Measurements from ENCODE around the gene ZYG11B.
"Not testable (repeated sequence)": the region's sequence is repeated elsewhere in the genome, so short reads cannot be mapped to it uniquely, and the experiment has no call there.

Gene ZYG11B

GRCh38 chr1:52746189-52746588, 19.9 kb downstream of the ZYG11B start:
- Histone ChIP-seq H3K9ac (ENCODE audit: low read depth, low read length) (no peak overlapping the region), H3K4me1 (ENCODE audit: control insufficient read depth, insufficient read depth, low read length) (peaks cover 6% of the 10 kb centered on the region), H3K4me3 (ENCODE audit: low read depth, low read length) (no peak overlapping the region), H3K9me3 (ENCODE audit: control insufficient read depth, insufficient read depth, low read length) (no peaks in the 10 kb centered on the region), H3K27me3 (ENCODE audit: control insufficient read depth, insufficient read depth, low read length) (no peaks in the 10 kb centered on the region), H3K36me3 (ENCODE audit: control insufficient read depth, insufficient read depth, low read length) (no peaks in the 10 kb centered on the region)

- Histone ChIP-seq H3K9ac (ENCODE audit: low read depth, low read length) (no peak overlapping the region), H3K27me3 (ENCODE audit: control insufficient read depth, insufficient read depth, low read length) (no peaks in the 10 kb centered on the region), H3K9me3 (ENCODE audit: control insufficient read depth, insufficient read depth, low read length) (no peaks in the 10 kb centered on the region), H3K36me3 (ENCODE audit: control insufficient read depth, insufficient read depth, low read length) (no peaks in the 10 kb centered on the region), H3K4me1 (ENCODE audit: control insufficient read depth, insufficient read depth, low read length) (peaks cover 6% of the 10 kb centered on the region), H3K4me3 (ENCODE audit: low read depth, low read length) (no peak overlapping the region)
Measured at GRCh38 chr1:52747450-52747849, 21.2 kb downstream of the ZYG11B start.

- H3K9me3 ChIP-seq (ENCODE audit: control insufficient read depth, insufficient read depth, low read length) = no peaks in the 10 kb centered on the region
- peaks cover 6% of the 10 kb centered on the region for H3K4me1 ChIP-seq (ENCODE audit: control insufficient read depth, insufficient read depth, low read length)
- no peak overlapping the region for H3K9ac ChIP-seq (ENCODE audit: low read depth, low read length)
- no peak overlapping the region for H3K4me3 ChIP-seq (ENCODE audit: low read depth, low read length)
- no peaks in the 10 kb centered on the region for H3K27me3 ChIP-seq (ENCODE audit: control insufficient read depth, insufficient read depth, low read length)
- H3K36me3 ChIP-seq (ENCODE audit: control insufficient read depth, insufficient read depth, low read length) = no peaks in the 10 kb centered on the region
Measured at GRCh38 chr1:52748119-52748518, 21.9 kb downstream of the ZYG11B start.

DNA sequence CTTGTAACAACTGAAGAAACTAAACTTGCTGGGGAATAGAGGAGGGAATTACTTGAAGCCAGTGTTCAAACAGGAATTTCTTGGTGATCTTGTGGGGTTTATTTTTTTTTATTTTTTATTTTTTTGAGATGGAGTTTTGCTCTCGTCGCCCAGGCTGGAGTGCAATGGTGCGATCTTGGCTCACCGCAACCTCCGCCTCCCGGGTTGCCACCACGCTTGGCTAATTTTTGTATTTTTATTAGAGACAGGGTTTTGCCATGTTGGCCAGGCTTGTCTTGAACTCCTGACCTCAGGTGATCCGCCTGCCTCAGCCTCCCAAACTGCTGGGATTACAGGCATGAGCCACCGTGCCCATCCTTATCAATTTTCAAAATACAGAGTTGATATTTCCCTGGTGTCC, 23.2 kb downstream of the ZYG11B start:
- not testable (repeated sequence) for H3K27me3 ChIP-seq (ENCODE audit: control insufficient read depth, insufficient read depth, low read length); H3K9ac ChIP-seq (ENCODE audit: low read depth, low read length); H3K9me3 ChIP-seq (ENCODE audit: control insufficient read depth, insufficient read depth, low read length); H3K4me1 ChIP-seq (ENCODE audit: control insufficient read depth, insufficient read depth, low read length); H3K4me3 ChIP-seq (ENCODE audit: low read depth, low read length); H3K36me3 ChIP-seq (ENCODE audit: control insufficient read depth, insufficient read depth, low read length)

DNA sequence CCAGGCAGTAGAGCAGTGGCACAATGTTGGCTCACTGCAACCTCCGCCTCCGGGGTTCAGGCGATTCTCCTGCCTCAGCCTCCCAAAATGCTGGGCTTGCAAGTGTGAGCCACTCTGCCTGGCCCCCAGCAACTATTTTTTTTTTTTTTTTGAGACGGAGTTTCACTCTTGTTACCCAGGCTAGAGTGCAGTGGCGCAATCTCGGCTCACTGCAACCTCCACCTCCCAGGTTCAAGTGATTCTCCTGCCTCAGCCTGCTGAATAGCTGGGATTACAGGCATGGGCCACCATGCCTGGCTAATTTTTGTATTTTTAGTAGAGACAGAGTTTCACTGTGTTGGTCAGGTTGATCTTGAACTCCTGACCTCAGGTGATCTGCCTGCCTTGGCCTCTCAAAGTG, 23.9 kb downstream of the ZYG11B start:
- H3K4me3 ChIP-seq (ENCODE audit: low read depth, low read length); H3K4me1 ChIP-seq (ENCODE audit: control insufficient read depth, insufficient read depth, low read length); H3K9me3 ChIP-seq (ENCODE audit: control insufficient read depth, insufficient read depth, low read length); H3K36me3 ChIP-seq (ENCODE audit: control insufficient read depth, insufficient read depth, low read length); H3K9ac ChIP-seq (ENCODE audit: low read depth, low read length); H3K27me3 ChIP-seq (ENCODE audit: control insufficient read depth, insufficient read depth, low read length): not testable (repeated sequence)

DNA sequence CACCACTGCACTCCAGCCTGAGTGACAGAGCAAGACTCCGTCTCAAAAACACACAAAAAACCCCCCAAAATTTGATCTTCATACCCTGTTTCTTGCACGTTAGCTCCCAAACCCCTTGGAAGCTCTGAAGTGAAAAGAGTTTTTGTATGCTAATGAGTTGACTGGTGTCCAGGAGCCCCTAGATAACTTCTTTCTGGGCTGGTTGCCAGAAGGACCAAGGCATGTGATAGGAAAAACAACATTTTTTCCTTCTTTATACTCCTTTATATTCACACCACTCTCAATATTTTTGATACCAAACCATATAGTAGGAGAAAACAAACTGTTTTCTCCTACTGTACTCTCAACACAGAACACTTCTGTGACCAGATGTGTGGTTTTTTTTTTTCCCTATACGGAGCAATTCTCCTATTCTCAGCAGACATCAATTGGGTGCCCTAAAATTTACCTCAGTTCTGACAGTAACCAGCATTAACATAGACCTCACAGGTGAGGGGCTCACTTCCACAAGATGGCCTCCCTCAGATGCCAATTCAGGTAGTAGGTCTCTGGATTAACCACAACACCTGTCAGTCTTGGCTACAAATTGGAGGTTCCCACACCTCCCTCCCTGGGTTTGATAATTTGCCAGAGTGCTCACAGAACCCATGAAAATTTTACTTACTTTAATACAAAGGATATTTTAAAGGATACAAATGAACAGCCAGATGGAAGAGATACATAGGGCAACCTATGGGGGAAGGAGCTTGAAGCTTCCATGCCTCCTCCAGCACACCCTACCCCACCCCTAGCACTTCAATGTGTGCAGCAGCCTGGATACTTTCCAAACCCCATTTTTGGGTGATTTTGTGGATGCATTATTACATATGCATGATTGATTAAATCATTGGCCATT, 25.6 kb downstream of the ZYG11B start:
- Histone ChIP-seq H3K4me1 (ENCODE audit: control insufficient read depth, insufficient read depth, low read length) (no peaks in the 10 kb centered on the region), H3K27me3 (ENCODE audit: control insufficient read depth, insufficient read depth, low read length) (no peaks in the 10 kb centered on the region), H3K9ac (ENCODE audit: low read depth, low read length) (no peak overlapping the region), H3K36me3 (ENCODE audit: control insufficient read depth, insufficient read depth, low read length) (no peaks in the 10 kb centered on the region), H3K4me3 (ENCODE audit: low read depth, low read length) (no peak overlapping the region), H3K9me3 (ENCODE audit: control insufficient read depth, insufficient read depth, low read length) (no peaks in the 10 kb centered on the region)

- Histone ChIP-seq H3K36me3 (ENCODE audit: control insufficient read depth, insufficient read depth, low read length) (no peaks in the 10 kb centered on the region), H3K9ac (ENCODE audit: low read depth, low read length) (no peak overlapping the region), H3K9me3 (ENCODE audit: control insufficient read depth, insufficient read depth, low read length) (no peaks in the 10 kb centered on the region), H3K27me3 (ENCODE audit: control insufficient read depth, insufficient read depth, low read length) (no peaks in the 10 kb centered on the region), H3K4me1 (ENCODE audit: control insufficient read depth, insufficient read depth, low read length) (no peaks in the 10 kb centered on the region), H3K4me3 (ENCODE audit: low read depth, low read length) (no peak overlapping the region)
Measured at GRCh38 chr1:52752484-52752826, 26.2 kb downstream of the ZYG11B start.

GRCh38 chr1:52753169-52753568, 26.9 kb downstream of the ZYG11B start:
- no peaks in the 10 kb centered on the region for H3K9me3 ChIP-seq (ENCODE audit: control insufficient read depth, insufficient read depth, low read length)
- no peak overlapping the region for H3K4me3 ChIP-seq (ENCODE audit: low read depth, low read length)
- no peaks in the 10 kb centered on the region for H3K4me1 ChIP-seq (ENCODE audit: control insufficient read depth, insufficient read depth, low read length)
- no peaks in the 10 kb centered on the region for H3K36me3 ChIP-seq (ENCODE audit: control insufficient read depth, insufficient read depth, low read length)
- H3K27me3 ChIP-seq (ENCODE audit: control insufficient read depth, insufficient read depth, low read length) = no peaks in the 10 kb centered on the region
- H3K9ac ChIP-seq (ENCODE audit: low read depth, low read length) = no peak overlapping the region

- no peak overlapping the region for H3K9ac ChIP-seq (ENCODE audit: low read depth, low read length)
- H3K9me3 ChIP-seq (ENCODE audit: control insufficient read depth, insufficient read depth, low read length) = no peaks in the 10 kb centered on the region
- H3K4me1 ChIP-seq (ENCODE audit: control insufficient read depth, insufficient read depth, low read length) = no peaks in the 10 kb centered on the region
- H3K27me3 ChIP-seq (ENCODE audit: control insufficient read depth, insufficient read depth, low read length) = no peaks in the 10 kb centered on the region
- no peaks in the 10 kb centered on the region for H3K36me3 ChIP-seq (ENCODE audit: control insufficient read depth, insufficient read depth, low read length)
- no peak overlapping the region for H3K4me3 ChIP-seq (ENCODE audit: low read depth, low read length)
Measured at GRCh38 chr1:52756020-52756419, 29.8 kb downstream of the ZYG11B start.

DNA sequence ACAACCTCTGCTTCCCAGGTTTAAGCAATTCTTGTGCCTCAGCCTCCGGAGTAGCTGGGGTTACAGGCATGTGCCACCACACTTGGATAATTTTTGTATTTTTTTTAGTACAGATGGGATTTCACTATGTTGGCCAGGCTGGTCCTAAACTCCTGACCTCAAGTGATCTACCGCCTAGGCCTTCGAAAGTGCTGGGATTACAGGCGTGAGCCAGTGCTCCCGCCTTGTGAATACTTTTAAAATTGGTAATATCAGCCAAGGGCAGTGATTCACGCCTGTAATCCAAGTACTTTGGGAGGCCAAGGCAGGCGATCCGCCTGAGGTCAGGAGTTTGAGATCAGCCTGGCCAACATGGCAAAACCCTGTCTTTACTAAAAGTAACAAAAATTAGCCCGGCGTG, 33.7 kb downstream of the ZYG11B start:
- Histone ChIP-seq H3K36me3 (ENCODE audit: control insufficient read depth, insufficient read depth, low read length) (no peaks in the 10 kb centered on the region), H3K27me3 (ENCODE audit: control insufficient read depth, insufficient read depth, low read length) (no peaks in the 10 kb centered on the region), H3K9ac (ENCODE audit: low read depth, low read length) (no peak overlapping the region), H3K4me1 (ENCODE audit: control insufficient read depth, insufficient read depth, low read length) (no peaks in the 10 kb centered on the region), H3K9me3 (ENCODE audit: control insufficient read depth, insufficient read depth, low read length) (no peaks in the 10 kb centered on the region), H3K4me3 (ENCODE audit: low read depth, low read length) (no peak overlapping the region)

GRCh38 chr1:52767596-52768280, 41.5 kb downstream of the ZYG11B start:
- Histone ChIP-seq H3K9me3 (ENCODE audit: control insufficient read depth, insufficient read depth, low read length) (no peaks in the 10 kb centered on the region), H3K36me3 (ENCODE audit: control insufficient read depth, insufficient read depth, low read length) (no peaks in the 10 kb centered on the region), H3K4me3 (ENCODE audit: low read depth, low read length) (no peak overlapping the region), H3K4me1 (ENCODE audit: control insufficient read depth, insufficient read depth, low read length) (peaks cover 2% of the 10 kb centered on the region), H3K9ac (ENCODE audit: low read depth, low read length) (no peak overlapping the region), H3K27me3 (ENCODE audit: control insufficient read depth, insufficient read depth, low read length) (no peaks in the 10 kb centered on the region)

GRCh38 chr1:52769346-52770033, 43.2 kb downstream of the ZYG11B start:
- Histone ChIP-seq H3K36me3 (ENCODE audit: control insufficient read depth, insufficient read depth, low read length) (no peaks in the 10 kb centered on the region), H3K27me3 (ENCODE audit: control insufficient read depth, insufficient read depth, low read length) (no peaks in the 10 kb centered on the region), H3K9ac (ENCODE audit: low read depth, low read length) (no peak overlapping the region), H3K9me3 (ENCODE audit: control insufficient read depth, insufficient read depth, low read length) (no peaks in the 10 kb centered on the region), H3K4me3 (ENCODE audit: low read depth, low read length) (no peak overlapping the region), H3K4me1 (ENCODE audit: control insufficient read depth, insufficient read depth, low read length) (peaks cover 2% of the 10 kb centered on the region)

Measured in iPS-15b (cell line).